Measurements from ENCODE around the gene OAS3.

DNA sequence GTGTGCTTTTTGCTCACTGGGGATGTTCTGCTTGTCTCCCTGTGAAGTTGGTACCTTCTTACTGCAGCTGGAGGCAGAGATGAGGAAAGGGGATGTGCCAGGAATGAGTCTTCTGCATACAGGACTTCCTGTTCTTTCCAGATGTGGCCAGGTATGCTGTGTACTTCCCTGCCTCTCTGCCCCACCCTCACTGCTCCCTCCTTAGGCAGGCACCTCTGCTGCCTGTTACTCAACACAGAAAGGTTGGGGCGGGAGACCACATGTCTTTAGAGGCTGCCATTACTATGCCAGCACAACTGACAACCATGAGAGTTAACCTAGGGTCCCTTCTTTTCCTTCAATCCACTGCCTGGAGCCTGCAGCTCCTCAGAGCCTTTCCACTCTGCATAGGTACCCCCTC, 2.0 kb upstream of the OAS3 start:
- TF ChIP-seq, protein P1, sequence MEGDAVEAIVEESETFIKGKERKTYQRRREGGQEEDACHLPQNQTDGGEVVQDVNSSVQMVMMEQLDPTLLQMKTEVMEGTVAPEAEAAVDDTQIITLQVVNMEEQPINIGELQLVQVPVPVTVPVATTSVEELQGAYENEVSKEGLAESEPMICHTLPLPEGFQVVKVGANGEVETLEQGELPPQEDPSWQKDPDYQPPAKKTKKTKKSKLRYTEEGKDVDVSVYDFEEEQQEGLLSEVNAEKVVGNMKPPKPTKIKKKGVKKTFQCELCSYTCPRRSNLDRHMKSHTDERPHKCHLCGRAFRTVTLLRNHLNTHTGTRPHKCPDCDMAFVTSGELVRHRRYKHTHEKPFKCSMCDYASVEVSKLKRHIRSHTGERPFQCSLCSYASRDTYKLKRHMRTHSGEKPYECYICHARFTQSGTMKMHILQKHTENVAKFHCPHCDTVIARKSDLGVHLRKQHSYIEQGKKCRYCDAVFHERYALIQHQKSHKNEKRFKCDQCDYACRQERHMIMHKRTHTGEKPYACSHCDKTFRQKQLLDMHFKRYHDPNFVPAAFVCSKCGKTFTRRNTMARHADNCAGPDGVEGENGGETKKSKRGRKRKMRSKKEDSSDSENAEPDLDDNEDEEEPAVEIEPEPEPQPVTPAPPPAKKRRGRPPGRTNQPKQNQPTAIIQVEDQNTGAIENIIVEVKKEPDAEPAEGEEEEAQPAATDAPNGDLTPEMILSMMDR (IDR thresholded peaks at IDR 0.05) = no peak
- TF ChIP-seq POLR2A (IDR thresholded peaks at IDR 0.05) = no peak

Data from testis (tissue), 2 donors.